ENCODE measurements around the gene SMAD7.
A peak's percentile ranks its signal among the peaks of the same experiment; 100 is the strongest.

SMAD7 gene

DNA sequence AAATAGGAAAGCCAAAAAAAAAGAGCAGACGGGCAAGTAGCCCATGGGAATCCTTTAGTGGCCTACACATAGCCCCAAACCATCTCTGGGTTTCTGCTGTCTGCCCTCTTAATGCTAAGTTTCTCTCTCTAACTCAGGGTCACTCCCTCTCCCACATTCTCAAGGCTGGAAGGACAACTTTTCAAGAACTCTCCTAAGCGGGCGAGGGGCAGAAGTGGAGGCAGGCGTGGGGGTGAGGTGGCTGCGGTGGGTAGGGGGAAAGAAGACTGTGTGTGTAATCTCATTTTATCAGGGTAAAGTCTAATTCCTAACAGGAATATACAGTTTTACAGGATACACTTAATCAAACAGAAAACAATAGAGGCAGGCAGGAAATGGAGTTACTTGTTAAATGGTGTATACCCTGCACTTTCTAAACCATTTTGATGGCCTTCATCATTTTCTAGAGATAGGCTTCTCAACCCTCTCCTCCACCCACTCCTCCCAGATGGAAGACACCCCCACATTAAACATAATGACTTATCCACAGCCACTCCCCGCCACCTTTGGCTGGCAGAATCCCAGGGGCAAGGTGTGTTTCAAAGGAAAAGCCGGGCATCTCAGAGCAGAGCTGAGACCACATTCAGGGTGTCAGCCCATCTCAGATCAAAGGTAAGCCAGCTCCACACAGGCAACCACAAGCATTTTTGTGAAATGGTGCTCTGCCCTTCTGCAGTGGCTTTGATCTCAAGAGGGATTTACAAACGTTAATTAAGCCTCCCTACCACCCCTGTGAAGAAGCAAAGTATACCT lies 6.8 kb downstream of the SMAD7 start:
- DNase-seq = no peak

- DNase-seq = no peak
Measured at GRCh38 chr18:48943333-48943732, 7.4 kb downstream of the SMAD7 start.

DNA sequence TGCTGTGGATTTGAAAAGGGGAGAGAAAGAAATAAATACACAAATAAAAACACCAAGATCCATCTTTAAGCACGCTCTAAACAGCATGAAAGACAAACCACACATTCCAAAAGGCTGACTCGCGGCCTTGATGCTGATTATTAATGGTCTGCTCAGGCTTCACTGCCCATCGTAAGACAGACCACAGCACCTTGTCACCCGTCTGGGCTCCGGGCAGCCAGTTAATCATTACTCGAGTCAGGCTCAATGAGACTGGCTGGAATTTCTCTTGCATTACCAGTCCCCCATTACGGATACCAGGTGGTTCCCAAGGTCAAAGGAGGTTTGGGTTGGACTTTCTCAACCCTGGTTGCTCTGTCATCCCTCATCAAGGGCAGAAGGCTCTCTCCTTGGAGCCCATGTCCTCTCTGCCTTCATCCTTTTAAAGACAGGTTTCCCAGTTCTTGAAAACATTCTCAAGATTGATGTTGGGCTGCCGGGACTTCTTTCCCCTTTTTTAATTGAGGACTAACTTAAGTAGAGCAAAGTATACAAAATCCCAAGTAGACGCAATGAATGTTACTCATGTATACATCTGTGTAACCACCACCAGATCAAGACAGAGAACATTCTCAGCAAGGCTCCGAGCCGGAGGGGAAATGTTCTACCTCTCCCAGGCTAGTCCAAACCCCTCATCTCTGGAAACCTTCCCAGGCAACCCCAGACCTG lies 8.1 kb downstream of the SMAD7 start:
- no peak for DNase-seq

GRCh38 chr18:48942086-48942485 lies 8.7 kb downstream of the SMAD7 start:
- no peak for DNase-seq

DNA sequence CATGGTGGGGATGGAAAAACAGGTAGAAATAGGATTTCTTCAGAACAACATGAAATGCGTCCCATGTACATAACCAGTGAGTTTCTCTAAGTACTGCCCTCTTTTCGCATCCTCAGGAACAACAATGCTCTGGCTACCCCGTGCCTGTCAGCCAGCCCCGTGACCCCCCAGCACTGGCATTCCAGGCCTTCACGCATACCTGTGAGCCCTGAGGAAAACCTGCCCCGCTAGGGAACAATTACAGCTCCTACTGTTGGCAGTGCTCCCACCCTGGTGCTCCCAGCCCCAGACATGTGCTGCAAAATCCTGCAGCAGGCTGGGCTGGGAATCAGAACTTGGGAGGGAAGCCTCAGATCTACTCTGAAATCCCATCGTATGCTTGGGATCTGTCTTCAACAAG lies 9.1 kb downstream of the SMAD7 start:
- no peak for DNase-seq

DNA sequence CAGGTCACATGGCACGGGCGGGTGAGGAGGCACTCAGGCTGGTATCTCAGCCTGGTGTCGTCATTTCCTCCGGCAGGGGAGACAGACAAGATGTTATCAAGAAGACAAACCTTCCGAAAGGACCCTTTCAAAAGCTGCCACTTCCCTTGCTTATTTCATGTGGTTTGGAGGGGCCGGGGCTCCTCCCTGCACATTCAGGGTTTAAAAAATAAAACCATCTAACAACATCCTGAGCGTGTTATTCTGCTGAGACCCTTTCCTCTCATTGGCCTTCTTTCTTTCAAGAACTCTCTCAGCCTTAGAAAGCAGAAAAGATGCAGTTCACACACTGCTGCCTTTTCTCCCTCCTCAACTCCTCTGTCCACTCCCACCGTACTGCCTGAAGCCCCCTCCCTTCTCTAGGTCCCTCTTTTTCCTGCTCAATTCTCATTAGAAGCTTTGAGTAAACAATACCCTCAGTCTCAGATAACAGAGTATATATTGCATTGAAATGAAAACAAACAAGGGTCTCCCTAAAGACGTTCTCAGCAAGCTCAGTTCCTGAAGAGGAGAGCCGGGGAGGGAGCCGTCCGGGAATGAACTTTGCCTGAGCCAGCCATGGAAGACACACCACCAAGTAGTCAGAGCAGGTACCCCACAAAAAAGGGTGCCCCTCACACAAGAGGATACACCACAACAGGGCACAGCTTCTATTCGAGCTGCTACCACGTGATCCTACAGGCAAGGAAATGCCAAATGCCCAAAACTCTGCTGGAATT lies 9.7 kb downstream of the SMAD7 start:
- DNase-seq = no peak

GRCh38 chr18:48939205-48940097 lies 11.3 kb downstream of the SMAD7 start:
- no peak for DNase-seq

- no peak for DNase-seq
Measured at GRCh38 chr18:48938827-48939204, 11.9 kb downstream of the SMAD7 start.

DNA sequence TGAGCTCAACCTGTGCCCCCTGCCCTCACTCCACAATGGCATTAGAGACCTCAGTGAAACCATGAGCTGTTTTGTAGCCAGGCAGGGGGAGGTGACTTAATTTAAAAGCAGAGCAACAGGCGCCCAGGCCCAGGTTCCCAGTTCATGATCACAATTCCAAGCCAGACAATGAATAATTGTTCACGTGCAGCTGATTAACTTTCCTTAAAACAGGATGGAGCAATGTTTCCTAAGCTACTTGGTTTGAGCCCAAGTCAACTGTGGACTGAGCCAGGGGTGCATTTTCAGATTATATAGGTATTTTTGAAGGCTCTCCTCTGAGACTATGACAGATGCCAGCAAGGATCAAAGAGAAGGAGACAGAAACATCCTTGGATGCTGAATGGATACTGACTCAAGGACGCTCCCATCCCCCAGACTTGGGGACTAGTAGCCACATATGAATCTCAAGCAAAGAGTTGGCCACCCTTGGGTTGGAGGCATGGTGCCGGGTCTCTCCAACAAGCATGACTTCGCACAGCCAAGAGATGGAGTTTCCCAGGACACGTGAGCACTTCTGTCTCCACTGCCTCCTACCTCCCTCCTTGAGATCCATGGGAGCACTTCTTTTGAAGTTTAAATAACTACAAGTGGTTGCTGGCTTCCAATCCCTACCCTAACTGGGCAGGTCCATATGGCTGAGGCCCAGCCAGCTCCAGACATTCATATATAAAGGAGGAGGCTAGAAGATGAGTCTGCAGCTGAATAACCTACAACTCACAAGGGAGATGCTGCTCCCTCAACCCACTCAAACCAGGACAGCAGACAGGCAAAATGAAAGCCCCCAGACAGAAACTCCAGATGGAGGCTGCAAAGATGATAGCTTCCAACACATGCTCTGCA lies 12.7 kb downstream of the SMAD7 start:
- DNase-seq = no peak

DNA sequence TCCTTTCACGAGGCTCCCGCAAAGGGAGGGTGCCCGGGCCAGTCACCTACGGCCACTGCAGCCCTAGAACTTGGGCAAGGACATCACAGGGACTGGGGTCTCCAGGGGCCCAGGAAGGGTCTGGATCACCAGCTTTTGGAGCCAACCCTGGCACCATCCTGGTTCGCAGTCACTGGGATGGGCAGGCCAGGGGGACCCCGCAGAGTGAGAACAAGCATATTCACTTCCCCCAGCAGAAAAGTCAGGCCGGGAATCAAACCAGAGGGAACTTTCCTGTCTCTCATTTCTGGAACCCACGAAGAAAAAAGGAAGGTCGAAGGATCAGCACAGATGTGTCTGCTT lies 15.4 kb downstream of the SMAD7 start:
- no peak for DNase-seq

GRCh38 chr18:48934723-48935432 lies 15.9 kb downstream of the SMAD7 start:
- DNase-seq = peak in 1 of 2 experiments; percentile 12

DNA sequence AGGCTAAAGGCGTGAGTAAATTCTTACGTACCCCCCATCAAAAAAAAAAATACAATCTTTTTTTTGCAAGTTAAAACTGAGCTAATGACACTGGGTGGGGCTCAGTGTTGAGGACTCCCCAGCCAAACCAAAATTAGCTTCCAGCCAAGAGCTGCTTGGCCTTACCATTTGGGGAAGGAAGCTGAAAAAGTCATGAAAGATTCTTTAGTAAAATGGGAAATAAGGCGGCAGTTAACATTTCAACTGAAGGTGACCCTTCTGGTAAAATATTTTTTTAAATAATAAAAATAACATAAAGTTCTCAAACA lies 16.4 kb downstream of the SMAD7 start:
- no peak for DNase-seq

DNA sequence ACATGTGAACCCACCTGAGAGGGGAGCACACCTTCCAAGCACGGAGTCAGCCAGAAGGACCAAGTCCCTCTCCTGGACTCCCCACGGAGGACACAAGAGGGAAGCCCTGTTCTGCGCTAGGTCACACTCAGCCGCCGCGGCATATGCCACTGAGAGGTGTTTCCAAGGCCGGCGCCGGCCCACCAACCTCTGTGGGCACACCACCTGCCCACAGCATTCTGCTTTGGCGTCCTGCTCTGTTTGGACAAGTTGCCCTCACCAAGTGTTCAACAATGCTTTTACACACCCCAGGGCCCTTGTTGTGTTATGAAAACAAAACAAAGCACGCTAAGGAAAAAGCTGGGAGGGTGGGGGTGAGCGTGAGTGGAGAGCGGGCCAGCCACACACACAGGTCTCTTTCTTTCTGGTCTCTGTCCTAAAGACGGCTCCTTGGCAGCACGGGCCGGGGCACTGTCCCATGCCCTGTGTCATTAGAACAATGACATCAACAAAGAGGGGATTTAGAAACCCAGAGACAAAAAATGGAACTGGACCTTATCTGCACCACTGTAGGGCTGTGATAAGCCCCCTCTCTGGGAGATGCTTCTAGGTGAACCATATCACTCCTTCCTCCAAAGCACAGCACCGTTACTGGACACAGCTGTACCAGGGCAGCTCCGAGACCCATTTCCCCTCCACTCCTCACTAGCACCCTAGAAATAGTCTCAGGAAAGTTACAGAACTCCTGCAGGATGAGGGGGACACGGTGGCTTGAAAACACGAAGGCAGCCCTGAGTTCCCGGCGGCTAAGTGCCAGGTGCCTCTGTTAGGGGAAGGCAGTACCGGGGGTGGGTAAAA lies 17.0 kb downstream of the SMAD7 start:
- peak in 1 of 2 experiments; percentile 68 for DNase-seq

DNA sequence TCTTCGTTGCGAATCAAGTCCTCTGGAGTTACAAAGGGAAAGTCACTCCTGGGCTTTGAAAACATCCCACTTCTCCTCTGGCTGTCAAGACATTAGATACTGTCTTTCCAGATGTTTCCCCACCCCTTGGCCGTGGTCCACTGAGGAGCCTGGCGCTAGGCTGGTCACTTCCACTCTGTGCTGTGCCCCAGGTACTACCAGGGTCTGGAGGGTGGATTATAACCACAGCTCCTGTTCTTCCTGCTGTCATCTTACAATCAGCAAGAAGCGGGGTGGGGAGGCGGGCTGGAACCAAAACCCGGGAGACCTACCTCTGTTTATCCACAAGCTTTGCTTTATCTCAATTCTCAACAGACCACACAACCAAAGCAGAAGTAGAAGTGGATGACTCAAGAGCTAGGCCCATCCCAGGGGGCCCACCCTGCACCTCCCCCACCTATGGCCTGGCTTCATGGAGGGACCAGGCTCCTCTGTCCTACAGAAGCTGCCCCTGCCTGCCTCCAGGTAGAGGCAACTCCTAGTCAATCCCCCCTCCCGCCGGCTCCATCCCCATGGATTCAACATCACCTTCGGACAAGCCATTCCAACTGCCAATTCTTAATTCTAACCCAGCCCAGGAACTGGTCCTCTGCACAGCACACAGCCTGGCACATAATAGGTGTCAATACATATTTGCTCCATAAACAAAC lies 17.8 kb downstream of the SMAD7 start:
- DNase-seq = no peak

- DNase-seq = no peak
Measured at GRCh38 chr18:48932462-48932818, 18.3 kb downstream of the SMAD7 start.

DNA sequence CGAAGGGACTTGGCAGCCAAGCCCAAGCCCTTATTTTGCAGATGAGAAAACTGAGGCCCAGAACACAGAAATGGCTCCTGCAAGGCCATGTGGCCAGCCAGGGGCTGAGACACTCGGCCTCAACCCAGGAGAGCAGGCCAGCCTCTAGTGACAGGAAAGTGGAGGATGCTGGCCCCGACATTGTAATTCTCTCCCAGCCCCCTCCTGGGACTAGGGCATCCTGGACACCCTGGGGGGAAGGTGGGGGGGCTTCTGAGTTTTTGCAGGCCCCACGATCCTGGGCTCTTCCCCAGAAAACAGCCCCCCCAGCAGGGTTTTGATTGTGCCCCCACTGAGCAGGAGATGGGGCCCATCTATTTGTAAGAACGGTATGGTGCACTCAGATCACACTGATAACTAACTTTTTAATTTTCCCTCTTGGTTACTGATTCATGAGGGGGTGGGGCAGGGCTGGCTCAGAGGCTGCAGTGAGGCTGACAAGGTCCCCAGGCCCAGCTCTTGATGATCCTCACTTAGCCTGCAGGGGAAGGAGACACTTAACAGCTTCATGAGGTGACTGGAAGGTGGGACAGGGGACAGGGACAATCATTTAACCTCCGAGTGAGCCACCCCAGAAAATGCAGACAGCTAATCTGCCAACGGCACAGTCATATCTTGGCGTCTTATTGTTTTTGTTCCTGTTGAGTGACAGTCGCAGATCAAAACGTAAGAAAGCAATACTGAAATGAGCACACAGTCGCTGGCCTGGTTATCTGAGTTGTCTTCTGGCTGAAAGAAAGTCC lies 18.9 kb downstream of the SMAD7 start:
- DNase-seq = no peak

DNA sequence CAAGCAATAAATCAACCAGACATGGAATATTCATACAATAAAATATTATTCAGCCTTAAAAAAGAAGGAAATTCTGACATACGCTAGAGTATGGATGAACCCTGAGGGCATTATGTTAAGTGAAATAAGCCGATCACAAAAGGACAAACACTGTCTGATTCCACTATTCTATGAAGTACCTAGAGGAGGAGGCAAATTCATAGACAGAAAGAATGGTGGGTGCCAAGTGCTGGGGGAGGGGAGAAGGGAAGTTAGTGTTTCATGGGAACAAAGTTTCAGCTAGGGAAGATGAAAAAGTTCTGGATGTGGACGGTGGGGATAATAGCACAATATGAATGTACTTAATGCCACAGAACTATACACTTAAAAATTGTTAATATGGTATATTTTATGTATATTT lies 19.8 kb downstream of the SMAD7 start:
- DNase-seq = no peak

- peak in 1 of 2 experiments; percentile 33 for DNase-seq
Measured at GRCh38 chr18:48929941-48930713, 20.6 kb downstream of the SMAD7 start.

Measured in SHP77 (cell line).